Body of pancreas (tissue), 4 donors: ENCODE data around the gene IKZF2. TPM values are rescaled to one million over a fixed set of nuclear protein-coding genes. Genes with fewer than 3 reads are reported as not detected.

Source experiments
- ATAC-seq: fragments of 150-250 bp; one replicate; pipeline ENCODE4 v1.9.1; 2016
- DNase-seq, 4 donors: peaks; one replicate each; pipeline ENCODE4 v3.0.0-alpha.2; 2019
- H3K27ac ChIP-seq, 4 donors: fragments of 200-600 bp; sonication (generic); 1 replicate in 3 of 4; 2 replicates in 1 of 4; pipeline versions ENCODE4 v1.5.1 to v1.6.1; 2016 to 2019; ENCODE audit warnings: mild to moderate bottlenecking in 1 of 4, mixed read lengths in 1 of 4, moderate library complexity in 1 of 4
- H3K27me3 ChIP-seq, 2 donors: fragments of 200-600 bp; sonication (generic); one replicate each; pipeline ENCODE4 v1.6.0; 2016; ENCODE audit warnings: mild to moderate bottlenecking in 1 of 2
- H3K36me3 ChIP-seq, 2 donors: fragments of 200-600 bp; sonication (generic); replicated peaks in 1 of 2; 2 replicates each; pipeline ENCODE4 v1.5.1; 2016; ENCODE audit warnings: low read depth in 2 of 2; ENCODE audit not compliant: insufficient read depth in 1 of 2
- H3K4me1 ChIP-seq: fragments of 200-600 bp; sonication (generic); one replicate; pipeline ENCODE4 v1.6.0; 2016
- H3K4me3 ChIP-seq, 2 donors: fragments of 200-600 bp; sonication (generic); 1 replicate in 1 of 2; 2 replicates in 1 of 2; pipeline ENCODE4 v1.5.1; 2016 to 2019
- H3K9me3 ChIP-seq, 3 donors: fragments of 200-600 bp; sonication (generic); 1 replicate in 2 of 3; 2 replicates in 1 of 3; pipeline ENCODE4 v1.5.1; 2016
- CTCF ChIP-seq, 7 experiments: fragments of 450-650 bp in 4 of 7; fragments of 200-600 bp in 3 of 7; sonication (generic) in 3 of 7; IDR thresholded peaks; one replicate each; pipeline ENCODE4 v1.5.1; 2016 to 2019; ENCODE audit warnings: antibody characterized with exemption in 7 of 7
- POLR2A ChIP-seq, 3 donors: fragments of 450-650 bp; IDR thresholded peaks; one replicate each; pipeline ENCODE4 v1.6.1; 2016; ENCODE audit warnings: antibody characterized with exemption in 3 of 3, mild to moderate bottlenecking in 2 of 3
- WGBS, 2 donors: methylation state at CpG; one replicate each; pipeline ENCODE4 v1.1.5; 2017; 5-methylcytosine and 5-hydroxymethylcytosine counted together
- intact Hi-C: fragments of 100-400 bp; cut with DNase I; formaldehyde crosslinking; loops from one replicate; pipeline ENCODE4 v1.15.1; 2023
- total RNA-seq, 2 donors: library from RNA; depleted of rRNA; stranded (reverse); fragments of >200 nt; gene quantifications; one replicate each; pipeline ENCODE4 v1.1.0, GENCODE V29; 2016

The IKZF2 gene
- total RNA-seq, 2 donors from 2014 or later: 1.3 to 3.9 TPM

GRCh38 chr2:212959471-212960117, 191.8 kb downstream of the IKZF2 start:
- Histone ChIP-seq H3K36me3 (no peaks in the 10 kb centered on the region), H3K27me3 (no peaks in the 10 kb centered on the region), H3K4me3 (no peak overlapping the region), H3K27ac (no peak overlapping the region), H3K9me3 (no peaks in the 10 kb centered on the region), H3K4me1 (no peaks in the 10 kb centered on the region)
- DNase-seq: no peak
- TF ChIP-seq POLR2A (IDR thresholded peaks at IDR 0.05): no peak
- TF ChIP-seq CTCF (IDR thresholded peaks at IDR 0.05): no peak
- 20 to 50% methylated on average over 1 of the region's 1 CpG for WGBS, 2 donors
- intact Hi-C loops: no loop called here
- no peak for ATAC-seq

- no peaks in the 10 kb centered on the region for H3K36me3 ChIP-seq
- WGBS, 2 donors: 71 to 82% methylated on average over 7 of the region's 7 CpGs
- TF ChIP-seq POLR2A (IDR thresholded peaks at IDR 0.05): no peak
- TF ChIP-seq CTCF (IDR thresholded peaks at IDR 0.05): no peak
- DNase-seq: no peak
- H3K4me3 ChIP-seq: no peak overlapping the region
- H3K4me1 ChIP-seq: no peaks in the 10 kb centered on the region
- intact Hi-C loops: no loop called here
- H3K27me3 ChIP-seq: no peaks in the 10 kb centered on the region
- no peak overlapping the region for H3K27ac ChIP-seq
- ATAC-seq: no peak
- H3K9me3 ChIP-seq: no peaks in the 10 kb centered on the region
Observed at GRCh38 chr2:212958757-212959295, 192.6 kb downstream of the IKZF2 start.

GRCh38 chr2:212958133-212958532, 193.3 kb downstream of the IKZF2 start:
- TF ChIP-seq CTCF (IDR thresholded peaks at IDR 0.05) (no peak), POLR2A (IDR thresholded peaks at IDR 0.05) (no peak)
- intact Hi-C loops: no loop called here
- WGBS, 2 donors: 73 to 75% methylated on average over 3 of the region's 3 CpGs
- DNase-seq (no peak), ATAC-seq (no peak)
- H3K36me3 ChIP-seq: no peaks in the 10 kb centered on the region
- no peaks in the 10 kb centered on the region for H3K27me3 ChIP-seq
- H3K27ac ChIP-seq: no peak overlapping the region
- H3K4me1 ChIP-seq: no peaks in the 10 kb centered on the region
- H3K4me3 ChIP-seq: no peak overlapping the region
- no peaks in the 10 kb centered on the region for H3K9me3 ChIP-seq

GRCh38 chr2:212957624-212958023, 193.8 kb downstream of the IKZF2 start:
- H3K36me3 ChIP-seq: no peaks in the 10 kb centered on the region
- H3K4me1 ChIP-seq: no peaks in the 10 kb centered on the region
- no peak overlapping the region for H3K4me3 ChIP-seq
- TF ChIP-seq CTCF (IDR thresholded peaks at IDR 0.05): no peak
- no peak for TF ChIP-seq POLR2A (IDR thresholded peaks at IDR 0.05)
- intact Hi-C loops: no loop called here
- DNase-seq (no peak), ATAC-seq (no peak)
- H3K27me3 ChIP-seq: no peaks in the 10 kb centered on the region
- no peak overlapping the region for H3K27ac ChIP-seq
- no peaks in the 10 kb centered on the region for H3K9me3 ChIP-seq
